AG09309 (cell line): ENCODE results near the gene NELL2.

Source experiments
- DNase-seq: peaks from one replicate; pipeline ENCODE4 v3.0.0-alpha.2; 2010; ENCODE audit warnings: low read depth
- H3K4me3 ChIP-seq: 2 replicates; pipeline ENCODE4 v1.5.1; 2011; ENCODE audit warnings: mild to moderate bottlenecking, low read depth, low read length, moderate library complexity; ENCODE audit not compliant: control insufficient read depth
- TF ChIP-seq, protein P1 (sequence below): IDR thresholded peaks from 2 replicates; pipeline ENCODE4 v1.5.1; 2011; ENCODE audit warnings: mild to moderate bottlenecking, low read depth, low read length, inconsistent platforms; ENCODE audit not compliant: insufficient read depth, control insufficient read depth; ENCODE audit errors: missing control alignments

Gene NELL2

GRCh38 chr12:44571006-44571550 is 305.0 kb downstream of the NELL2 start:
- no peak for DNase-seq
- H3K4me3 ChIP-seq: no peak overlapping the region

GRCh38 chr12:44570036-44570583 is 306.0 kb downstream of the NELL2 start:
- no peak overlapping the region for H3K4me3 ChIP-seq
- TF ChIP-seq, protein P1, sequence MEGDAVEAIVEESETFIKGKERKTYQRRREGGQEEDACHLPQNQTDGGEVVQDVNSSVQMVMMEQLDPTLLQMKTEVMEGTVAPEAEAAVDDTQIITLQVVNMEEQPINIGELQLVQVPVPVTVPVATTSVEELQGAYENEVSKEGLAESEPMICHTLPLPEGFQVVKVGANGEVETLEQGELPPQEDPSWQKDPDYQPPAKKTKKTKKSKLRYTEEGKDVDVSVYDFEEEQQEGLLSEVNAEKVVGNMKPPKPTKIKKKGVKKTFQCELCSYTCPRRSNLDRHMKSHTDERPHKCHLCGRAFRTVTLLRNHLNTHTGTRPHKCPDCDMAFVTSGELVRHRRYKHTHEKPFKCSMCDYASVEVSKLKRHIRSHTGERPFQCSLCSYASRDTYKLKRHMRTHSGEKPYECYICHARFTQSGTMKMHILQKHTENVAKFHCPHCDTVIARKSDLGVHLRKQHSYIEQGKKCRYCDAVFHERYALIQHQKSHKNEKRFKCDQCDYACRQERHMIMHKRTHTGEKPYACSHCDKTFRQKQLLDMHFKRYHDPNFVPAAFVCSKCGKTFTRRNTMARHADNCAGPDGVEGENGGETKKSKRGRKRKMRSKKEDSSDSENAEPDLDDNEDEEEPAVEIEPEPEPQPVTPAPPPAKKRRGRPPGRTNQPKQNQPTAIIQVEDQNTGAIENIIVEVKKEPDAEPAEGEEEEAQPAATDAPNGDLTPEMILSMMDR: no peak
- DNase-seq: no peak

More at GRCh38 chr12:44571006-44571550, 305.0 kb downstream of the NELL2 start:
- TF ChIP-seq, protein P1: no peak

DNA sequence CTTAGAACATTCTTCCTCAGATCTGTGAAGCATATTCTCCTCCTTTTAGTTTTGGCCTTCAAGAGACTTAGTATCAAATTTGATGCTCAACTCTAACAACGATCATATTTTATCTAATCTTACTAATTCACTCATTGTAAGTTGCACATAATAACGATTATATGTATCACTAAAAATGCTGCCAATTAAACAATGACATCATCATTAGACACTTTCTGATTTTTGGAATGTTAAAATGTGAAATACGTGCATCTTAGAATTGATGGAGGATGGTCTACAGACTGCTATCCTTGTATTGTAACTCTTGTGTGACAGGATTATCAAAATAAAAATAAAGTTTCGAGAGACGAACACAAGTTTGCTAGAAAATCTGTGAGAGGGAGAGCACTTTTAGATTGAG is 311.0 kb downstream of the NELL2 start:
- no peak for DNase-seq
- TF ChIP-seq, protein P1: no peak
- no peak overlapping the region for H3K4me3 ChIP-seq

DNA sequence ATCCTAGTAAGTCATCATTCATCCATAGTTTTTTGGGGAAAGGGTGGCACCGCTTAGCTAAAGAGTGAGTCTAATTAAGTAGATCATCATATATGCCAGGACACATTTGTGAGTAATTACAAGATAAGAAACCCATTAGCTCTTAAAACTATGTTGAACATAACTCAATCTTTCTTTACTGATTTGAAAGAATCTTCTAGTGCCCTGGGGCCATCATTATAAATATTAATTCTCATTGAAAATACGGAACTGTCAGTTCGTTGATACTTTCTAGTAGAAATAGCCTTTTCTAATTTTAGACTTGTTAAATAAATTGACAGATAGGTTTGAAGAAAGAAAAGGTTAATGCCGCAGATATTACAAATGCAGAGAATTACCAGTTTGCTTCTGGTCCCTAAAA is 312.6 kb downstream of the NELL2 start:
- TF ChIP-seq, protein P1: no peak
- no peak for DNase-seq
- H3K4me3 ChIP-seq: no peak overlapping the region

GRCh38 chr12:44558340-44559100 is 317.6 kb downstream of the NELL2 start:
- DNase-seq: no peak
- no peak overlapping the region for H3K4me3 ChIP-seq
- TF ChIP-seq, protein P1: no peak

DNA sequence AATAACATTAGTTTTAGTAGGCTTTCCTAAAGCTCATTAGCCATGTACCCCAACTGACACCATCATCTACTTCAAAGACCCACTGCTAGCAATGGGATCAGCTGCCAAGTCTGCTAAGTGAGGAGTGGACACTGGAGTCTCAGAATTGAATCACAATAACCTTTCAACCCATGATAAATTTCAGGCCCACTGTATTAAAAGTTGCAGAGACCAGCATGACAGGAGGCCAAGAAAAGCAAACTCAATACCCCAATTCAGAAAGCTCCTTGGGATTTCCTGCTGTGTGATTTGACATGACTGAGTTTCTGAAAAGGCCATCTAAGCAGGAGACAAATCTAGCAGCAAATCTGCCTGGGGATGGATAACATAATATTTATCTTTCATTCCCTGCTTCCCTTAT is 320.7 kb downstream of the NELL2 start:
- TF ChIP-seq, protein P1: no peak
- no peak overlapping the region for H3K4me3 ChIP-seq
- DNase-seq: no peak

GRCh38 chr12:44551631-44552030 is 324.5 kb downstream of the NELL2 start:
- H3K4me3 ChIP-seq: no peak overlapping the region
- DNase-seq: no peak
- TF ChIP-seq, protein P1: no peak
